HEK293T (cell line): Measurements from ENCODE around the gene TTC39C.

Experiments used
- CTCF ChIA-PET: fragments of 350-600 bp; formaldehyde crosslinking; extraction: SDS; loops from one replicate; lab custom pipeline; 2021; ENCODE audit warnings: antibody characterized with exemption, inconsistent platforms; lab: Yijun Ruan, JAX
- POLR2A ChIA-PET: fragments of 350-600 bp; formaldehyde crosslinking; extraction: SDS; loops from one replicate; lab custom pipeline; 2020; ENCODE audit warnings: antibody characterized with exemption, inconsistent platforms; lab: Yijun Ruan, JAX
- DNase-seq: peaks from one replicate; pipeline ENCODE4 v3.0.0; 2012; ENCODE audit warnings: mixed read lengths; ENCODE audit errors: extremely low spot score
- ARNT ChIP-seq: fragments of 450-650 bp; IDR thresholded peaks from 2 replicates; pipeline ENCODE4 v1.6.1; 2017; ENCODE audit warnings: mild to moderate bottlenecking
- BHLHE40 ChIP-seq: fragments of 450-650 bp; IDR thresholded peaks from 2 replicates; pipeline ENCODE4 v1.6.1; 2016; ENCODE audit warnings: mild to moderate bottlenecking, moderate library complexity, borderline replicate concordance
- CTBP1 ChIP-seq: fragments of 450-650 bp; IDR thresholded peaks from 2 replicates; pipeline ENCODE4 v1.6.1; 2016; ENCODE audit warnings: borderline replicate concordance
- ELF4 ChIP-seq: fragments of 450-650 bp; IDR thresholded peaks from 2 replicates; pipeline ENCODE4 v1.6.1; 2017; ENCODE audit warnings: antibody characterized with exemption
- FOXA1 ChIP-seq: fragments of 450-650 bp; IDR thresholded peaks from 2 replicates; pipeline ENCODE4 v1.6.1; 2016; ENCODE audit warnings: mild to moderate bottlenecking
- FOXK2 ChIP-seq: fragments of 450-650 bp; IDR thresholded peaks from 2 replicates; pipeline ENCODE4 v1.6.1; 2016; ENCODE audit warnings: mild to moderate bottlenecking
- FOXM1 ChIP-seq: fragments of 450-650 bp; IDR thresholded peaks from 2 replicates; pipeline ENCODE4 v1.6.1; 2017; ENCODE audit warnings: mild to moderate bottlenecking, borderline replicate concordance
- HDGF ChIP-seq: fragments of 450-650 bp; IDR thresholded peaks from 2 replicates; pipeline ENCODE4 v1.6.1; 2017; ENCODE audit warnings: antibody characterized with exemption, borderline replicate concordance
- L3MBTL2 ChIP-seq: fragments of 450-650 bp; conservative IDR thresholded peaks from 2 replicates; pipeline ENCODE4 v1.6.1; 2016; ENCODE audit warnings: mild to moderate bottlenecking
- LEF1 ChIP-seq: fragments of 450-650 bp; IDR thresholded peaks from 2 replicates; pipeline ENCODE4 v1.6.1; 2017; ENCODE audit warnings: mild to moderate bottlenecking, borderline replicate concordance
- NFRKB ChIP-seq: fragments of 450-650 bp; IDR thresholded peaks from 2 replicates; pipeline ENCODE4 v1.6.1; 2016; ENCODE audit warnings: mild to moderate bottlenecking, moderate library complexity
- SP1 ChIP-seq: fragments of 450-650 bp; IDR thresholded peaks from 2 replicates; pipeline ENCODE4 v1.6.1; 2017
- SUZ12 ChIP-seq: fragments of 450-650 bp; IDR thresholded peaks from 2 replicates; pipeline ENCODE4 v1.6.1; 2016; ENCODE audit warnings: mild to moderate bottlenecking
- TARDBP ChIP-seq: fragments of 450-650 bp; IDR thresholded peaks from 2 replicates; pipeline ENCODE4 v1.6.1; 2016
- ZNF384 ChIP-seq: fragments of 450-650 bp; IDR thresholded peaks from 2 replicates; pipeline ENCODE4 v1.6.1; 2016
- TF ChIP-seq, protein P1 (sequence below): fragments of 450-650 bp; IDR thresholded peaks from 2 replicates; pipeline ENCODE4 v1.6.1; 2016

Gene TTC39C

GRCh38 chr18:23992941-23993280 lies 21.6 kb upstream of the TTC39C start:
- ChIA-PET CTCF (no interaction called here), POLR2A (interaction anchor here (0.8 to 0.9 kb wide), 2 partner anchors 9 to 15 kb away, joined by 3 read pairs; no protein-coding TSS in a partner anchor)
- no peak for TF ChIP-seq SUZ12
- no peak for TF ChIP-seq FOXM1
- TF ChIP-seq L3MBTL2, result no peak
- TF ChIP-seq LEF1, result no peak
- TF ChIP-seq, protein P1, sequence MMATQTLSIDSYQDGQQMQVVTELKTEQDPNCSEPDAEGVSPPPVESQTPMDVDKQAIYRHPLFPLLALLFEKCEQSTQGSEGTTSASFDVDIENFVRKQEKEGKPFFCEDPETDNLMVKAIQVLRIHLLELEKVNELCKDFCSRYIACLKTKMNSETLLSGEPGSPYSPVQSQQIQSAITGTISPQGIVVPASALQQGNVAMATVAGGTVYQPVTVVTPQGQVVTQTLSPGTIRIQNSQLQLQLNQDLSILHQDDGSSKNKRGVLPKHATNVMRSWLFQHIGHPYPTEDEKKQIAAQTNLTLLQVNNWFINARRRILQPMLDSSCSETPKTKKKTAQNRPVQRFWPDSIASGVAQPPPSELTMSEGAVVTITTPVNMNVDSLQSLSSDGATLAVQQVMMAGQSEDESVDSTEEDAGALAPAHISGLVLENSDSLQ, result no peak
- TF ChIP-seq HDGF, result no peak
- no peak for TF ChIP-seq FOXK2
- TF ChIP-seq CTBP1, result no peak

DNA sequence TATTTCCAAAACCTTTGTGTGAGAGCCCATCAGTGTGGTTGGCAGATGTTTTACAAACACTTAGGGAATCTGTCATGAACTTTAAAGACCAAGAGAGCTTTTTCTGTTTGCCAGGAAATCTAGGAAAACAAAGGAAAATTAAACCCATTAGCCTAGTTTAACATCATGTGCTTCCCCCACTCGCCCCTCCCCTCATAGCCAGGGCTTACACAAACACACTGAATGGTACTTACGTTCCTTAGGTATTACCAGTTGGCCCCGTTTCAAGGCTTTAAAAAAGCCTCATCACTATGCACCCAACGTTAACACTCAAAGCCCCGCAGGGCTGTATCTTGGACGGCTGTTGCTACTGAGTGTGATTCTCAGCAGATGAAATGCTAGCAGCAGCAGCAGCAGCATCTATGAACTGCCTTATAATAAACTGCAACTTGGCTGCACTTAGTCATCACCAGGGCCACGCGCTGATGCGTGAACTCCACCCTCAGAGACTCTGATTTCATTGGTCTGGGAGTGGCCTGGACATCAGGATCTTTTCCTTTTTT lies 20.1 kb upstream of the TTC39C start:
- ChIA-PET POLR2A (no interaction called here), CTCF (no interaction called here)
- TF ChIP-seq L3MBTL2 (no peak), BHLHE40 (no peak), ELF4 (no peak), NFRKB (no peak), TARDBP (no peak), CTBP1 (no peak)
- peak; percentile 48 for DNase-seq

More at GRCh38 chr18:23992941-23993280, 21.6 kb upstream of the TTC39C start:
- no peak for DNase-seq

GRCh38 chr18:23995180-23995579 lies 19.4 kb upstream of the TTC39C start:
- ChIA-PET CTCF (no interaction called here), POLR2A (no interaction called here)
- no peak for DNase-seq
- TF ChIP-seq TARDBP (no peak), FOXA1 (no peak), SUZ12 (no peak), NFRKB (no peak), ELF4 (no peak), HDGF (no peak), BHLHE40 (no peak), LEF1 (no peak), ARNT (no peak), FOXK2 (no peak)

DNA sequence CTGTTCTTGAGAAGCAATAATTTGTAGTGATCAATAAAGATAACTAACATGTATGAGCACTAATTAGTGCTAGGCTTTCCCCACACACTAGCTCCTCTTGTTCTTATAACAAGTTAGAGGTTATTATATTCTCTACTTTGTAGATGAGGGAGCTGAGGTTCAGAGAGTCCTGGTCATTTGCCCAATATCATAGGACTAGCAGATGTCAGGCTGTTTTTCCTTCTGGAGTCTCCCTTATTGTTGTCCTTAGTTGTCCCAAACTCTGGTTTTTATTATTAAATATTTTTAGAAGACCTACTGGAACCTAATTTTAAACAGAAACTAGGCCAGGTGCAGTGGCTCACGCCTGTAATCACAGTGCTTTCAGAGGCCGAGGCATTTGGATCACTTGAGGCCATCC lies 16.5 kb upstream of the TTC39C start:
- TF ChIP-seq SUZ12, result no peak
- CTCF ChIA-PET, result no interaction called here
- POLR2A ChIA-PET, result interaction anchor here (1.1 to 1.9 kb wide), 2 partner anchors 12 to 17 kb away, joined by 3 to 12 read pairs; partner anchors contain the start of gene TTC39C
- DNase-seq, result no peak

DNA sequence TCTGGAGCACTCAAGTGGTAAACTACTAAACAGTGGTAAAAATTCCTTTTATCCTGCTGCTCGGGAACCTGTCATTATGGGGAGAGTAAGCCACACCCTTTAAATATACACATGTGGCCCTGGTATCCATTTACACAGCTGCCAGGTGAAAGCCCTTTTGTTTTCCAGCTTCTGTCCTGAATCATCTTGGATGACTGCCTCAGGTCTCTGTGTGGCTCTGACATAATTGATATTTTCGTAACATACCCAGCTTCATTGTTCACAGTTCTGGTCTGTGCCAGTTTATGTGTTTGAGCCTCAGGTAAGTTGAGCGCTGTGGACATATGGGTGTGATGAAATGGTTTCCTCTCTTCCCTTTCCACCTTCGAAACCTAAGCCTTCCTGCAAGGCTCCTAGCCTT lies 15.7 kb upstream of the TTC39C start:
- POLR2A ChIA-PET, result interaction anchor here (1.1 to 1.9 kb wide), 2 partner anchors 11 to 16 kb away, joined by 3 to 12 read pairs; partner anchors contain the start of gene TTC39C
- DNase-seq, result no peak
- CTCF ChIA-PET, result no interaction called here
- TF ChIP-seq FOXA1, result no peak
- TF ChIP-seq FOXK2, result no peak
- no peak for TF ChIP-seq CTBP1
- TF ChIP-seq ELF4, result no peak
- TF ChIP-seq TARDBP, result no peak
- no peak for TF ChIP-seq ARNT
- no peak for TF ChIP-seq L3MBTL2
- TF ChIP-seq, protein P1, result no peak
- TF ChIP-seq BHLHE40, result no peak
- no peak for TF ChIP-seq FOXM1

DNA sequence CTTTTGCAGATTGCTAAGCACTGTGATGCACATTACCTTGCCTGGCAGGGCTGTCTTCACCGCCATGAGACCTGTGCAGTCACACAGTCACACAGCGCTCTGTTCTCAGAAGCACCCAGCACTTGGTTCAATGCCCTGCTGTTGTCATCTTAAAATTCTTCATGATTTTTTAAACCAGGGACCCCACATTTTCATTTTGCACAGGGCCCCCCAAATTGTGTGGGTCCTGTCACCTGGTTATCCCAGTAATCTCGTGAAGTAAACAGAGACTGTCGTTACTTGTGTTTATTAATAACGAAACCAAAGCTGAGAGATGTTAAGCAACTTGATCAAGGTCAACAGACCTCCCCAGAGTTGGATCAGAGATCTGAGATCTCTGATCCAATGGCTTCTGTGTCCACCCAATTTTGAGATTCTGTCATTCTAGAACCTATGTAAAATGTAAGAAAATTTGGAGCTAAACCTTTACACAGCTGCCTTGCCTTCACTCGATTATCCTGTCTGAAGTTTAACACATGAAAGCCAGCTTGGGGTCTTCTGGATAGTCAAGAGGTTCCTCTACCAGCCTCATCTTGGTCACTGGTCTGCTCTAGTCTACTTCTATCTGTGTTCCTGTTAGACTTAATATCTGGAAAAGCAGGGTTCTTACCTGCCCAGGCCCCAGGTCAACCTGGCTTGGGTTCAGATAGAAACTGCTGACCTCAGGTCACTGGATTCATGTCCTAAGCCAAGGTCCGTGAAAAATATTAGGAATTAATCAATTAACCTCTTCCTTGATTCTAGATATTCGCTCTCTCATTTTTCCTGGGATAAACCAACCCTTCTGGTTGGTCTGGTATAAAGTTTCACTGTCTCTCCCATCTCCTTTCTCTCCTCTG lies 13.7 kb upstream of the TTC39C start:
- DNase-seq, result no peak
- POLR2A ChIA-PET, result no interaction called here
- CTCF ChIA-PET, result no interaction called here
- no peak for TF ChIP-seq SUZ12
- no peak for TF ChIP-seq FOXM1
- TF ChIP-seq HDGF, result no peak
- TF ChIP-seq ARNT, result no peak
- no peak for TF ChIP-seq NFRKB
- no peak for TF ChIP-seq SP1
- TF ChIP-seq FOXK2, result no peak
- no peak for TF ChIP-seq BHLHE40
- no peak for TF ChIP-seq ELF4
- TF ChIP-seq, protein P1, result no peak
- TF ChIP-seq CTBP1, result no peak
- no peak for TF ChIP-seq LEF1
- TF ChIP-seq TARDBP, result no peak
- TF ChIP-seq L3MBTL2, result no peak
- TF ChIP-seq FOXA1, result no peak
- no peak for TF ChIP-seq ZNF384
